ENCODE measurements around the gene PSMB4.

The PSMB4 gene

GRCh38 chr1:151367658-151368392 lies 31.5 kb upstream of the PSMB4 start:
- DNase-seq (ENCODE audit: low spot score), result no peak
- TF ChIP-seq CTCF (IDR thresholded peaks at IDR 0.05; ENCODE audit: extremely low read depth, missing control alignments), result no peak

- no peak for TF ChIP-seq CTCF (IDR thresholded peaks at IDR 0.05; ENCODE audit: extremely low read depth, missing control alignments)
- DNase-seq (ENCODE audit: low spot score), result no peak
Measured at GRCh38 chr1:151368393-151369301, 30.7 kb upstream of the PSMB4 start.

- no peak for TF ChIP-seq CTCF (IDR thresholded peaks at IDR 0.05; ENCODE audit: extremely low read depth, missing control alignments)
- DNase-seq (ENCODE audit: low spot score), result no peak
Measured at GRCh38 chr1:151369302-151369610, 30.1 kb upstream of the PSMB4 start.

- DNase-seq (ENCODE audit: low spot score), result no peak
- TF ChIP-seq CTCF (IDR thresholded peaks at IDR 0.05; ENCODE audit: extremely low read depth, missing control alignments), result no peak
Measured at GRCh38 chr1:151369621-151370048, 29.7 kb upstream of the PSMB4 start.

- no peak for DNase-seq (ENCODE audit: low spot score)
Measured at GRCh38 chr1:151370211-151370911, 29.0 kb upstream of the PSMB4 start.

GRCh38 chr1:151371370-151372057 lies 27.9 kb upstream of the PSMB4 start:
- DNase-seq (ENCODE audit: low spot score), result no peak
- no peak for TF ChIP-seq CTCF (IDR thresholded peaks at IDR 0.05; ENCODE audit: extremely low read depth, missing control alignments)

More at GRCh38 chr1:151370211-151370911, 29.0 kb upstream of the PSMB4 start:
- no peak for TF ChIP-seq CTCF (IDR thresholded peaks at IDR 0.05; ENCODE audit: extremely low read depth, missing control alignments)
